ENCODE results near the gene ARHGEF28. TPM values are rescaled to one million over a fixed set of nuclear protein-coding genes. Genes with fewer than 3 reads are reported as not detected.

ARHGEF28 gene
- total RNA-seq, 6 experiments from 2014 or later = 3.0 to 14.9 (median 6.4) TPM

GRCh38 chr5:73862796-73863195 is 236.8 kb downstream of the ARHGEF28 start:
- Histone ChIP-seq H3K4me1 (peaks cover 0 to 34% (median 6%) of the 10 kb centered on the region in 4 donors), H3K4me3 (no peak overlapping the region), H3K27ac (peak overlapping the region in 2 of 3 donors; percentile 4 to 54), H3K27me3 (no peaks in the 10 kb centered on the region), H3K9me3 (no peaks in the 10 kb centered on the region), H3K36me3 (no peaks in the 10 kb centered on the region)
- DNase-seq (no peak), ATAC-seq (peak in 2 of 4 donors; percentile 12 to 16)
- no peak for TF ChIP-seq POLR2A (IDR thresholded peaks at IDR 0.05)
- intact Hi-C loops (cut with DNase I) = no loop called here

- no peak for ATAC-seq
- TF ChIP-seq POLR2A (IDR thresholded peaks at IDR 0.05) = no peak
- TF ChIP-seq CTCF (IDR thresholded peaks at IDR 0.05) = no peak
These were observed 237.9 kb downstream of the ARHGEF28 start for GRCh38 chr5:73863876-73864275.

GRCh38 chr5:73865315-73865714 is 239.3 kb downstream of the ARHGEF28 start:
- Histone ChIP-seq H3K36me3 (peaks cover 0 to 7% (median 0%) of the 10 kb centered on the region in 4 donors), H3K9me3 (no peaks in the 10 kb centered on the region), H3K4me3 (no peak overlapping the region), H3K4me1 (peaks cover 0 to 25% (median 6%) of the 10 kb centered on the region in 4 donors), H3K27me3 (no peaks in the 10 kb centered on the region), H3K27ac (no peak overlapping the region)
- peak; percentile 51 to 65 (median 58) for ATAC-seq
- intact Hi-C loops (cut with DNase I) = no loop called here
- TF ChIP-seq POLR2A (IDR thresholded peaks at IDR 0.05) (no peak), CTCF (IDR thresholded peaks at IDR 0.05) (no peak)
- WGBS (ENCODE audit: insufficient coverage, low coverage, low lambda C conversion rate, missing lambda C conversion rate) = 64% methylated on average over 1 of the region's 1 CpG
- DNase-seq = no peak

More at GRCh38 chr5:73863876-73864275, 237.9 kb downstream of the ARHGEF28 start:
- intact Hi-C loops (cut with DNase I) = no loop called here
- WGBS (ENCODE audit: insufficient coverage, low coverage, low lambda C conversion rate, missing lambda C conversion rate) = no CpG with 5 or more reads among the region's 3 CpGs
- H3K27ac ChIP-seq = no peak overlapping the region
- DNase-seq = no peak
- H3K4me3 ChIP-seq = no peak overlapping the region
- H3K9me3 ChIP-seq = no peaks in the 10 kb centered on the region
- H3K4me1 ChIP-seq = peaks cover 0 to 25% (median 6%) of the 10 kb centered on the region in 4 donors
- no peaks in the 10 kb centered on the region for H3K27me3 ChIP-seq
- peaks cover 0 to 6% (median 0%) of the 10 kb centered on the region in 4 donors for H3K36me3 ChIP-seq

GRCh38 chr5:73867345-73868335 is 241.6 kb downstream of the ARHGEF28 start:
- no peak overlapping the region for H3K27ac ChIP-seq
- peaks cover 0 to 7% (median 0%) of the 10 kb centered on the region in 4 donors for H3K36me3 ChIP-seq
- intact Hi-C loops (cut with DNase I) = no loop called here
- H3K4me1 ChIP-seq = peaks cover 0 to 4% (median 0%) of the 10 kb centered on the region in 4 donors
- H3K27me3 ChIP-seq = no peaks in the 10 kb centered on the region
- no peak overlapping the region for H3K4me3 ChIP-seq
- DNase-seq = no peak
- ATAC-seq = no peak
- 93% methylated on average over 4 of the region's 5 CpGs for WGBS (ENCODE audit: insufficient coverage, low coverage, low lambda C conversion rate, missing lambda C conversion rate)
- H3K9me3 ChIP-seq = no peaks in the 10 kb centered on the region
- TF ChIP-seq CTCF (IDR thresholded peaks at IDR 0.05) (no peak), POLR2A (IDR thresholded peaks at IDR 0.05) (no peak)

- Histone ChIP-seq H3K9me3 (no peaks in the 10 kb centered on the region), H3K36me3 (peaks cover 0 to 9% (median 0%) of the 10 kb centered on the region in 4 donors), H3K27me3 (no peaks in the 10 kb centered on the region), H3K27ac (no peak overlapping the region), H3K4me1 (no peaks in the 10 kb centered on the region), H3K4me3 (no peak overlapping the region)
- TF ChIP-seq POLR2A (IDR thresholded peaks at IDR 0.05) (no peak), CTCF (IDR thresholded peaks at IDR 0.05) (no peak)
- intact Hi-C loops (cut with DNase I) = no loop called here
- 93% methylated on average over 7 of the region's 7 CpGs for WGBS (ENCODE audit: insufficient coverage, low coverage, low lambda C conversion rate, missing lambda C conversion rate)
- DNase-seq (no peak), ATAC-seq (no peak)
These were observed 257.6 kb downstream of the ARHGEF28 start for GRCh38 chr5:73883646-73884045.

Measured in right lobe of liver (tissue), 6 donors.